Measurements from ENCODE around the gene SLC8A2. TPM values are rescaled to one million over a fixed set of nuclear protein-coding genes. Genes with fewer than 3 reads are reported as not detected.

The SLC8A2 gene
- total and polyA plus RNA-seq, 10 of the 15 experiments (the other 5 are each of a cell fraction or from before 2014, with no cell fraction given) = not detected

DNA sequence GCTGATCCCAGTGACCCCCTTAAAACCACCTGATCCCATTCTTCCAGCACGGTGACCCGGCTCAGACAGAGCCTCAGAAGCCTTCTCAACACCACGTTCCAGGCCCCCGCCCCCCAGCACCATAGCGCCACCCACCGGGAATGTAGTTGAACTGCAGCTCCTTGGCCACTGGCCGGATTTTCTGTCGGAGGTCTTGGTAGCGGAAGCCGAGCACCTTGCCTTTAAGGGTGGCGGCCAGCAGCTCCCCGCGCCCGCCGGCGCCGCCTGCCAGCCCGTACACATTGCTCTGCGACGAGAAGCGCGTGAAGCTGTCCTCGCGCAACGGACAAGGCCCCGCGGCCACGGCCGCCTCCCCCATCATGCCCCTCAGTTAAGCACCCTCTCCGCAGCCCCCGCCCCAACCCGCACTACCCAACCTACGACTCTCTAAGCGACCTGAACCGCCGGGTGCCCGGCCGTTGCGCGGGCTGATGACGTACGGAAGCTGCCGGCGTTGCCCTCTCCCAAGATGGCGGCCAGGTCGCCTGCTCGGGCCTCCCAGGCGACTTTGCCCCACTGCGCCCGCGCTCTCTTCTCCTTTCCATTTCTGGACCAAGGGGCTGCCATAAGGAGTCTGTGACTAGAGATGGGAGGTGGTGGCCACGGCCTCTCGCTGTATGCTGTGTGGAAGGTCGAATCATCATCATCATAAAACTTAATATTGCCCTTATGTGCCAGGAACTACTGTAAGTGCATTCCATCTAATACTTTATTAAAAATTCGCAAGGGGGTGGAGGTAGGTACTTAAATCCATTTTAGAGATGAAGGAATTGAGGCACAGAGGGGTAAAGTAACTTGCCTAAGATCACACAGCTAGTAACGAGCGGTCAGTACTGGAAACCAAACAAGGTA lies 12.4 kb upstream of the SLC8A2 start, which contains the start of gene KPTN (continued):
- TF ChIP-seq, protein P1, sequence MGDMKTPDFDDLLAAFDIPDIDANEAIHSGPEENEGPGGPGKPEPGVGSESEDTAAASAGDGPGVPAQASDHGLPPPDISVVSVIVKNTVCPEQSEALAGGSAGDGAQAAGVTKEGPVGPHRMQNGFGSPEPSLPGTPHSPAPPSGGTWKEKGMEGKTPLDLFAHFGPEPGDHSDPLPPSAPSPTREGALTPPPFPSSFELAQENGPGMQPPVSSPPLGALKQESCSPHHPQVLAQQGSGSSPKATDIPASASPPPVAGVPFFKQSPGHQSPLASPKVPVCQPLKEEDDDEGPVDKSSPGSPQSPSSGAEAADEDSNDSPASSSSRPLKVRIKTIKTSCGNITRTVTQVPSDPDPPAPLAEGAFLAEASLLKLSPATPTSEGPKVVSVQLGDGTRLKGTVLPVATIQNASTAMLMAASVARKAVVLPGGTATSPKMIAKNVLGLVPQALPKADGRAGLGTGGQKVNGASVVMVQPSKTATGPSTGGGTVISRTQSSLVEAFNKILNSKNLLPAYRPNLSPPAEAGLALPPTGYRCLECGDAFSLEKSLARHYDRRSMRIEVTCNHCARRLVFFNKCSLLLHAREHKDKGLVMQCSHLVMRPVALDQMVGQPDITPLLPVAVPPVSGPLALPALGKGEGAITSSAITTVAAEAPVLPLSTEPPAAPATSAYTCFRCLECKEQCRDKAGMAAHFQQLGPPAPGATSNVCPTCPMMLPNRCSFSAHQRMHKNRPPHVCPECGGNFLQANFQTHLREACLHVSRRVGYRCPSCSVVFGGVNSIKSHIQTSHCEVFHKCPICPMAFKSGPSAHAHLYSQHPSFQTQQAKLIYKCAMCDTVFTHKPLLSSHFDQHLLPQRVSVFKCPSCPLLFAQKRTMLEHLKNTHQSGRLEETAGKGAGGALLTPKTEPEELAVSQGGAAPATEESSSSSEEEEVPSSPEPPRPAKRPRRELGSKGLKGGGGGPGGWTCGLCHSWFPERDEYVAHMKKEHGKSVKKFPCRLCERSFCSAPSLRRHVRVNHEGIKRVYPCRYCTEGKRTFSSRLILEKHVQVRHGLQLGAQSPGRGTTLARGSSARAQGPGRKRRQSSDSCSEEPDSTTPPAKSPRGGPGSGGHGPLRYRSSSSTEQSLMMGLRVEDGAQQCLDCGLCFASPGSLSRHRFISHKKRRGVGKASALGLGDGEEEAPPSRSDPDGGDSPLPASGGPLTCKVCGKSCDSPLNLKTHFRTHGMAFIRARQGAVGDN (IDR thresholded peaks at IDR 0.05) = peak; percentile 24; the same call in 1 of the 2 replicates
- TF ChIP-seq RAD51 (IDR thresholded peaks at IDR 0.05) (no peak), NFYA (IDR thresholded peaks at IDR 0.05; ENCODE audit: borderline replicate concordance, low read depth, low read length) (no peak), STAT3 (IDR thresholded peaks at IDR 0.05; ENCODE audit: low read depth, low read length) (no peak), ZNF217 (IDR thresholded peaks at IDR 0.05) (no peak), TAF1 (IDR thresholded peaks at IDR 0.05; ENCODE audit: borderline replicate concordance, low read depth, low read length) (peak; percentile 90; the same call in 1 of the 2 replicates), CHD2 (IDR thresholded peaks at IDR 0.05; ENCODE audit: borderline replicate concordance, low read depth, low read length) (no peak), FOS (IDR thresholded peaks at IDR 0.05; ENCODE audit: borderline replicate concordance, extremely low read depth, insufficient read length) (no peak), FOXK2 (IDR thresholded peaks at IDR 0.05) (no peak), SP1 (IDR thresholded peaks at IDR 0.05; ENCODE audit: low read depth, low read length) (peak; percentile 52), ZNF384 (IDR thresholded peaks at IDR 0.05; ENCODE audit: borderline replicate concordance, low read depth, low read length) (no peak), SREBF2 (IDR thresholded peaks at IDR 0.05; ENCODE audit: low read length) (no peak), BMI1 (IDR thresholded peaks at IDR 0.05; ENCODE audit: borderline replicate concordance) (no peak), BCL11A (IDR thresholded peaks at IDR 0.05; ENCODE audit: low read depth, low read length) (no peak), TCF3 (IDR thresholded peaks at IDR 0.05; ENCODE audit: borderline replicate concordance, insufficient read depth, low read depth, low read length) (peak; percentile 70; the same call in 1 of the 2 replicates), MYB (IDR thresholded peaks at IDR 0.05; ENCODE audit: borderline replicate concordance, low read depth, low read length) (0 out of 2 replicates have a peak, but pooled peaks have one; percentile 62), EED (IDR thresholded peaks at IDR 0.05; ENCODE audit: low read depth) (no peak), KLF5 (IDR thresholded peaks at IDR 0.05; ENCODE audit: partially characterized antibody) (peak; percentile 70), TCF7 (IDR thresholded peaks at IDR 0.05; ENCODE audit: borderline replicate concordance) (no peak), CBFB (IDR thresholded peaks at IDR 0.05; ENCODE audit: low read depth) (no peak), ZNF622 (IDR thresholded peaks at IDR 0.05) (no peak)
- TF ChIP-seq, protein P2, sequence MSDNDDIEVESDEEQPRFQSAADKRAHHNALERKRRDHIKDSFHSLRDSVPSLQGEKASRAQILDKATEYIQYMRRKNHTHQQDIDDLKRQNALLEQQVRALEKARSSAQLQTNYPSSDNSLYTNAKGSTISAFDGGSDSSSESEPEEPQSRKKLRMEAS (IDR thresholded peaks at IDR 0.05; ENCODE audit: low read depth, low read length) = no peak
- TF ChIP-seq, protein P3, sequence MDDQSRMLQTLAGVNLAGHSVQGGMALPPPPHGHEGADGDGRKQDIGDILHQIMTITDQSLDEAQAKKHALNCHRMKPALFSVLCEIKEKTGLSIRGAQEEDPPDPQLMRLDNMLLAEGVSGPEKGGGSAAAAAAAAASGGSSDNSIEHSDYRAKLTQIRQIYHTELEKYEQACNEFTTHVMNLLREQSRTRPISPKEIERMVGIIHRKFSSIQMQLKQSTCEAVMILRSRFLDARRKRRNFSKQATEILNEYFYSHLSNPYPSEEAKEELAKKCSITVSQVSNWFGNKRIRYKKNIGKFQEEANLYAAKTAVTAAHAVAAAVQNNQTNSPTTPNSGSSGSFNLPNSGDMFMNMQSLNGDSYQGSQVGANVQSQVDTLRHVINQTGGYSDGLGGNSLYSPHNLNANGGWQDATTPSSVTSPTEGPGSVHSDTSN (IDR thresholded peaks at IDR 0.05; ENCODE audit: insufficient replicate concordance, low read depth, low read length) = no peak
- TF ChIP-seq, protein P4, sequence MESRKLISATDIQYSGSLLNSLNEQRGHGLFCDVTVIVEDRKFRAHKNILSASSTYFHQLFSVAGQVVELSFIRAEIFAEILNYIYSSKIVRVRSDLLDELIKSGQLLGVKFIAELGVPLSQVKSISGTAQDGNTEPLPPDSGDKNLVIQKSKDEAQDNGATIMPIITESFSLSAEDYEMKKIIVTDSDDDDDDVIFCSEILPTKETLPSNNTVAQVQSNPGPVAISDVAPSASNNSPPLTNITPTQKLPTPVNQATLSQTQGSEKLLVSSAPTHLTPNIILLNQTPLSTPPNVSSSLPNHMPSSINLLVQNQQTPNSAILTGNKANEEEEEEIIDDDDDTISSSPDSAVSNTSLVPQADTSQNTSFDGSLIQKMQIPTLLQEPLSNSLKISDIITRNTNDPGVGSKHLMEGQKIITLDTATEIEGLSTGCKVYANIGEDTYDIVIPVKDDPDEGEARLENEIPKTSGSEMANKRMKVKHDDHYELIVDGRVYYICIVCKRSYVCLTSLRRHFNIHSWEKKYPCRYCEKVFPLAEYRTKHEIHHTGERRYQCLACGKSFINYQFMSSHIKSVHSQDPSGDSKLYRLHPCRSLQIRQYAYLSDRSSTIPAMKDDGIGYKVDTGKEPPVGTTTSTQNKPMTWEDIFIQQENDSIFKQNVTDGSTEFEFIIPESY (IDR thresholded peaks at IDR 0.05) = no peak
